Stomach smooth muscle (tissue), 2 donors: ENCODE measurements around the gene BAZ2B.
A peak's percentile ranks its signal among the peaks of the same experiment; 100 is the strongest.

Source experiments
- H3K27ac ChIP-seq: one replicate; pipeline ENCODE4 v1.7.0; 2013; ENCODE audit warnings: mild to moderate bottlenecking, low read length, inconsistent platforms
- H3K27me3 ChIP-seq, 2 donors: one replicate each; pipeline ENCODE4 v1.7.0; 2013; ENCODE audit warnings: low read length in 2 of 2; ENCODE audit not compliant: insufficient read depth in 2 of 2, control insufficient read depth in 1 of 2
- H3K36me3 ChIP-seq, 2 donors: one replicate each; pipeline ENCODE4 v1.7.0; 2013; ENCODE audit warnings: low read length in 2 of 2; ENCODE audit not compliant: control insufficient read depth in 2 of 2, insufficient read depth in 2 of 2
- H3K4me1 ChIP-seq: one replicate; pipeline ENCODE4 v1.7.0; 2013; ENCODE audit warnings: low read length; ENCODE audit not compliant: control insufficient read depth, insufficient read depth
- H3K4me3 ChIP-seq, 2 donors: one replicate each; pipeline ENCODE4 v1.7.0; 2013; ENCODE audit warnings: low read length in 2 of 2
- H3K9ac ChIP-seq, 2 donors: one replicate each; pipeline ENCODE4 v1.7.0; 2013; ENCODE audit warnings: low read length in 2 of 2, mild to moderate bottlenecking in 1 of 2
- H3K9me3 ChIP-seq, 2 donors: one replicate each; pipeline ENCODE4 v1.7.0; 2013; ENCODE audit warnings: low read length in 2 of 2; ENCODE audit not compliant: control insufficient read depth in 2 of 2
- donor health status: healthy.
- donor health status: Pancreatic carcinoma.

The BAZ2B gene

DNA sequence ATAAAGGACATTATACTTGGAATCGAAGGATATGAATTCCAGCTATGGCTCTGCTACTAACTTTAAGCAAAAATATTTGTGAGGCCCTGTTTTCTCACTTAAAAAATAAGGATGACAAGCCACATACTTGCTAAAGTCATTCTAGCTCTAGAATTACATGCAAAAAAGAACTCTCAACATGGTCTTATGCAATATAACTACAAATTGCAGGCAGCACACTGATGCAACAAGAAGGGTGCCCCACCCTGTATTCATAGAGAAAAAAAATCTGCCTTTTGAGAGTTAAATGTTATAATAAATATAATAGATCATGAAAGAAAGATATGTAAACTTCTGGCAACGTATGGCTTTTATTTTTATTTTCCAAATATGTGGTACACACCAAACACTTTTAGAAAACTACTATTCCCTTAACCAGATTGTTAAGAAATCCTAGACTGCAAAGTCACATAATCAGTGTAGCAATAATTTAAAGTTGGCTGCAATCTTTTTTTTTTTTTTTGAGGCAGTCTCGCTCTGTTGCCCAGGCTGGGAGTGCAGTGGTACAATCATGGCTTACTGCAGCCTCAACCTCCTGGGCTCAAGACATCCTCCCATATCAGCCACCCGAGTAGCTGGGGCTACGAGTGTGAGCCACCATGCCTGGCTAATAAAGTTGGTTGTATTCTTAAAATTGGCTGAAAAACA is 289.6 kb downstream of the BAZ2B start:
- Histone ChIP-seq H3K36me3 (peaks cover 17 to 18% of the 10 kb centered on the region in 2 donors), H3K4me3 (no peak overlapping the region), H3K4me1 (no peaks in the 10 kb centered on the region)

GRCh38 chr2:159322419-159322818 is 293.9 kb downstream of the BAZ2B start:
- no peak overlapping the region for H3K4me3 ChIP-seq
- peaks cover 11 to 20% of the 10 kb centered on the region in 2 donors for H3K36me3 ChIP-seq
- no peak overlapping the region for H3K27ac ChIP-seq
- H3K9ac ChIP-seq: no peak overlapping the region
- no peaks in the 10 kb centered on the region for H3K4me1 ChIP-seq
- H3K9me3 ChIP-seq: no peaks in the 10 kb centered on the region
- no peaks in the 10 kb centered on the region for H3K27me3 ChIP-seq

More for the DNA sequence above, 289.6 kb downstream of the BAZ2B start:
- Histone ChIP-seq H3K27me3 (no peaks in the 10 kb centered on the region), H3K27ac (no peak overlapping the region), H3K9me3 (no peaks in the 10 kb centered on the region), H3K9ac (no peak overlapping the region)

GRCh38 chr2:159317392-159318088 is 298.8 kb downstream of the BAZ2B start:
- H3K4me3 ChIP-seq: no peak overlapping the region
- no peaks in the 10 kb centered on the region for H3K4me1 ChIP-seq
- peaks cover 5 to 17% of the 10 kb centered on the region in 2 donors for H3K36me3 ChIP-seq
- no peak overlapping the region for H3K9ac ChIP-seq
- H3K27ac ChIP-seq: no peak overlapping the region
- H3K27me3 ChIP-seq: no peaks in the 10 kb centered on the region
- H3K9me3 ChIP-seq: no peaks in the 10 kb centered on the region

GRCh38 chr2:159307942-159308341 is 308.4 kb downstream of the BAZ2B start:
- H3K9me3 ChIP-seq: no peaks in the 10 kb centered on the region
- no peak overlapping the region for H3K4me3 ChIP-seq
- no peaks in the 10 kb centered on the region for H3K36me3 ChIP-seq
- H3K4me1 ChIP-seq: no peaks in the 10 kb centered on the region
- no peaks in the 10 kb centered on the region for H3K27me3 ChIP-seq
- H3K27ac ChIP-seq: no peak overlapping the region
- no peak overlapping the region for H3K9ac ChIP-seq

GRCh38 chr2:159300586-159300985 is 315.8 kb downstream of the BAZ2B start:
- Histone ChIP-seq H3K4me1 (no peaks in the 10 kb centered on the region), H3K9ac (no peak overlapping the region), H3K4me3 (no peak overlapping the region), H3K27me3 (peaks cover 0 to 2% of the 10 kb centered on the region in 2 donors), H3K9me3 (no peaks in the 10 kb centered on the region), H3K27ac (no peak overlapping the region), H3K36me3 (no peaks in the 10 kb centered on the region)

DNA sequence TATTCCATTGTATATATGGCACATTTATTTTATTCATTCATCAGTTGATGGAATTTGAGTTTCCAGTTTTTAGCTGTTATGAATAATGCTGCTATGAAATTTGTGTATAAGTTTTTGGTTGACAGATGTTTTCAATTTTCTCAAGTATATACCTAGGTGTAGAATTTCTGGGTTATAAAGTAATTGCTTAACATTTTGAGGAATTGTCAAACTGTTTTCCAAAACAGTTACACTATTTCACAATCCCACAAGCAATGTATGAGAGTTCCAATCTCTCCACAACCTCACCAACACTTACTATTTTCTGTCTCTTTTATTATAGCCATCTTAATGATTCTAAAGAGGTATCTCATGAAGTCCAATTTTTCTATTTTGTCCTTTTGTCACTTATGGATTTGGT is 317.4 kb downstream of the BAZ2B start:
- Histone ChIP-seq H3K27me3 (peaks cover 0 to 2% of the 10 kb centered on the region in 2 donors), H3K27ac (no peak overlapping the region), H3K9ac (no peak overlapping the region), H3K4me1 (no peaks in the 10 kb centered on the region), H3K9me3 (no peaks in the 10 kb centered on the region), H3K4me3 (no peak overlapping the region), H3K36me3 (no peaks in the 10 kb centered on the region)

- Histone ChIP-seq H3K9ac (no peak overlapping the region), H3K4me1 (no peaks in the 10 kb centered on the region), H3K4me3 (no peak overlapping the region), H3K27me3 (peaks cover 0 to 2% of the 10 kb centered on the region in 2 donors), H3K36me3 (no peaks in the 10 kb centered on the region), H3K9me3 (no peaks in the 10 kb centered on the region), H3K27ac (no peak overlapping the region)
These were observed 319.2 kb downstream of the BAZ2B start for GRCh38 chr2:159297042-159297707.

DNA sequence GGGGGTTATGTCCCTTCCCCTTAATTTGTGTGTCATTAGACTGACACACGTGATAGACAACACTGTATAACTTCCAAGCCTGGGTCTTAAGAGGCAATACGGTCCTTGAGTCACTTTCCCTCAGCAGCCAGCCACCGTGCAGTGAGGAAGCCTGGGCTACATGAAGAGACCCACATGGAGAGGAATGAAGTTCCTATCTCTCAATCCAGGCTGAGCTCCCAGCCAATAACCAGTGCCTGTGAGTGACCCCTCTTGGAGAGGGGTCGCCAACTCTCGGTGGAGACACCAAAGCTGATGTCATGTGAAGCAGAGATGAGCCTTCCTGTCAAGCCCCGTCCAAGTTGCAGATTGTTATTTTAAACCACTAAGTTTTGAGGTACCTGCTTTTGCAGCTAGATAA is 324.2 kb downstream of the BAZ2B start:
- H3K4me1 ChIP-seq: no peaks in the 10 kb centered on the region
- peaks cover 0 to 2% of the 10 kb centered on the region in 2 donors for H3K27me3 ChIP-seq
- H3K27ac ChIP-seq: no peak overlapping the region
- H3K9me3 ChIP-seq: no peaks in the 10 kb centered on the region
- H3K36me3 ChIP-seq: no peaks in the 10 kb centered on the region
- H3K9ac ChIP-seq: no peak overlapping the region
- H3K4me3 ChIP-seq: no peak overlapping the region

GRCh38 chr2:159290289-159290907 is 325.9 kb downstream of the BAZ2B start:
- Histone ChIP-seq H3K27me3 (no peaks in the 10 kb centered on the region), H3K4me1 (peaks cover 1% of the 10 kb centered on the region), H3K36me3 (no peaks in the 10 kb centered on the region), H3K9me3 (no peaks in the 10 kb centered on the region), H3K27ac (no peak overlapping the region), H3K9ac (no peak overlapping the region), H3K4me3 (no peak overlapping the region)

DNA sequence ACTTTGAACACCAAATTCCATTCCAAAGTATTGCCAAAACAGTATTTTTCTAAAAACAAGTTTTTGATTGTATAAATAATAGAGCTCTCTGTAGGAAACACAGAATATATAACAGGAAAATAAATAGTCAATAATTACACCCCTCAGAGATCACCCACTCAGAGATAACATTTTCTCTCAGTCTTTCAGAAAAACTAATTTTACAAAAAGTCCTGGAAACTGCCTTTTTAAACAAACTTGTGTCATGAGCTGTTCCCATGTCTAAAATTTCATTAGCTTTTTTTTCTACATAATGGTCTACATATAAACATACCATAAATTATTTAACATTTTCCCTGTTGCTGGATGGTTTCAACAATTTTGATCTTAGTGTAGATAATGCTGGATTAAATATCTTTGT is 328.6 kb downstream of the BAZ2B start:
- Histone ChIP-seq H3K27ac (peak overlapping the region; percentile 75), H3K9me3 (no peaks in the 10 kb centered on the region), H3K36me3 (no peaks in the 10 kb centered on the region), H3K4me3 (no peak overlapping the region), H3K4me1 (peaks cover 2% of the 10 kb centered on the region), H3K9ac (no peak overlapping the region), H3K27me3 (no peaks in the 10 kb centered on the region)
